Measurements from ENCODE around the gene RGSL1.
A peak's percentile ranks its signal among the peaks of the same experiment; 100 is the strongest.

RGSL1 gene

DNA sequence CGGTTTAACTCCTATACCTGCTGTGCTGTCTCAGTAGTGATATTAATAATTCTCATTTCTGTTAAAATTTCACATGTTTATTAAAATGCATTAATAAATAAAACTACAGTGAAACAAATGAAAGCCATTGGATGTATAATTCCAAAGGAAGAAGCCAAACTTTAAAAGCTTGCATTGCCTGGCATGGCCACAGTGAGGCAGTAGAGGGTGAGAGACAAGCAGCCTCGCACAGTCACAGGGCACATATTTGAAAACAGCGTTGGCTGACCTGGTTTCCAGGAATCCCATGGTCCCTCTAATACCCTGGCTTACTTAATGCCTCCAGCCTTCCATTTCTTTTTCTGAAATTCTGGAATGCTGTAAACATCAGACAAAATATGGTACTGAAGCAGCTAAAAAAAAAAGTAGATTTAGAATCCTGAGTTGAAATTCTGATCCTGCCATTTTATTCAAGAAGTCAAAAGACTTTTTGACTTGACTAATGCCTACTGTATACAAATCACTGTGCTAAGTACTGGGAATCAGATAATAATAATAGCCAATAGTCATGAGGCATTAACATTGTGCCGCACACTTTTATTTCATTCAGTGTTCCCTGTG, 145.8 kb downstream of the RGSL1 start:
- peak; percentile 41 to 45 for DNase-seq

DNA sequence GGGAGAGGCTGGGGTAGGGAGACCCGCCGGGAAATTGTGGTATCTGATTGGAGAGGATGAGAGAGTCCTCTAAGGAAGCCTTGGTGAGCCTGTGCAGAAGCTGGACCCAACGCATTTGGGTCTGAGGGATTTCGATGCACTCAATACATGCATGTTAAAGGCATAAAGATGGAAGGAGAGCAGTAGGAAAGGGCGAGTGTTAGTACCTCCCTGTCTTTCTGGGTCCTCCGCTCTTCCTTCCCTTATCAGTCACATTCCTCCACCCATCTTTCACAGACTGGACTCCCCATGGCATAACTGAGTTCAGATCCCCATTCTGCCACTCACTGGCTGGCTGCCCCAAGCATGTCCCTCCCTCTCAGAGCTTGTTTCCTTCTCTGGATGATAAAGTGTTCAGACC, 147.0 kb downstream of the RGSL1 start:
- no peak for DNase-seq

DNA sequence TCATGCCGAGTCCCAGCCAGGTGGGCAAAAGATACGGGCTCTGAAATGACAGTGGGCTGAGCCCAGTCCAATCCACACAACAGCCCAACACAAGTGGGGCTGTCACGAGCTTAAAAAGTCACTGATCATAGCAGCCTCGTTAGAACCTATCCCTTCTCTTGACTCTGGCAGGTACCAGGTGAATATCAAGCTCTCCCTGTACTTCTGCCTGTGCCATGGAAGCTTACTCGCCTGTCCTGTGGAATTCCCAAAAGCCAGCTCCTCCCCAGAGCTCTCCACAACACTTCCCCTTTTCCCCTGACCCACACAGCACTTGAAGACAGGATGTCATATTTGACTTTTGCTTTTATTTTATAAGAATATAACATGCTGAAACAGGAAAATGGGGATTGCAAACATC, 148.3 kb downstream of the RGSL1 start:
- no peak for DNase-seq

DNA sequence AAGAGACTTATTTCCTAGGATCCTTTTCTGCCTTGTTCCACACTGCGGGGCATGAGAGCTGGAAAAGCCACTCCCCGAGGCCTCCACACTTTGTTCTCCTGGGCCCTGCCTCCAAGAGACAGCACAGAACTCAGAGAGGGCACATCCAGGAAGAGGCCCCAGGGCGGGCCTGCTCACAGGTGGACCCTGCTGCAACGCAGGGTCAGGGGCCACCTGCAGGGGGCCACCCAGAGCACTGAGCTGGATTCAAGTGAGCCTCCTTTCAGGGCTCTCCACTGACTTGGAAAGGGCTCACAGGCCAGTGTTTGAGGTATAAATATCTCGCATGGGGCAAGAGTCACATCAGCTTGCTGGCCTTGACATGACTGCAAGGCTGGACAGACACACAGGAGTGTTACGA, 149.4 kb downstream of the RGSL1 start:
- no peak for DNase-seq

DNA sequence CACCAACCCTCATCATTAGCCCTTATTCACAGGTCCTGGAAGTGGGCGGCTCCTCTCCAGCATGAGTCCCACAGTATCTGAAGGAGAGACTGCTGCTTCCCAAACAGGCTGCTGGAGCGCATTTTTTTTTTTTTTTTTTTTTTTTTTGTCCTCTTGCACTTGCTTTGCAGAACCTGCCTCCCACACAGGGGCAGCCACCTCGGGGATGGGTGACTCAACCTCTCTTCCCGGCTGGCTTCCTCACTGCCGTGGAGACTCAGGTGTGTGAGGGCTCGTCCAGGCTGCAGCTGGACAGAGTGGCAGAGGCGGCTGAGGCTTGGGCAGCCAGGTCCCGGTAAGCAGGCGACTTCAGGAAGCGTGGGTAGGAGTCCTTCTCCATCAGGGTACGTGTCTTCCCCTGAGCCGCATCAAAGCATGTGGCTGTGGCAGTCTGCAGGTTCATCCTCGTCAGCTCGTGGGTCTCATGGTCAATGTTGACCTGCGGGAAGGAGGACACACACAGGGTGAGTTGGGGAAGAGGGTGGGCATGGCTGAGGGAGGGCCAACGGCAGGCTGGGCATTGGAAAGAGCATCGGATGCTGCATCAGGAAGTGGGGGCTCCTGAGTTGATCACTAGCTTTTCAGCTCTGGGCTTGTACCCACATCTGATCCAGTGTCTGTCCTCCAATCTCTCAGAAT, 150.2 kb downstream of the RGSL1 start:
- no peak for DNase-seq

DNA sequence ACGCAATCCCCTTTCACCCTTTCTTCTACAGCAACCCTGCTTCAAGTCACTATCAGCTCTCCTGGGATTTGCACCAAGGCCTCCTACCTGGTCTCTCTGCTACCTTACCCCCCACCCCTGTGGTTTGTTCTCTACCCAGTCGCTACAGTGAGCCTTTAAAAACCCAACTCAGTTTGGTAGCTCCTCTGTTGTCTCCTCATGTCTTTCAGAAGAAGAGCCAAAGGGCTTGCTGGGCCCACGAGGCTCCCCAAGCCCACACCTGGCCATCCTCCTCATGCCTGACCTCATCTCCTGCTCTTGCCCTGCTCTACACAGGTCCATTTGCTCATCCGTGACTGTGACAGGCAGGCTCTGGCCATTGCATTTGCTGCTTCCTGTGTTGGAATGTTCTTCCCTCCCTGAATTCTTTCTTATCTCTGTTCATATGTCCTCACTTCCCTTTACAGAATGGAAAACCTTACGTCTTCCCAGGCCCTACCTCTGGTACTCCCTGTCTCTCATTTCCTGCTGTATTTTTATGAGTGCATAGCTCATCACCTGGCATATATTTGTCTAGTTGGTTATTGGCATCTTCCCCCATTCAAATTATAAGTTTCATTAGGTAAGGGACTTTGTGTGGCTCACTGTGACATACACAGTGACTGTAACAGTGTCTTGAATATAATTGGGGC, 150.9 kb downstream of the RGSL1 start:
- DNase-seq: no peak

DNA sequence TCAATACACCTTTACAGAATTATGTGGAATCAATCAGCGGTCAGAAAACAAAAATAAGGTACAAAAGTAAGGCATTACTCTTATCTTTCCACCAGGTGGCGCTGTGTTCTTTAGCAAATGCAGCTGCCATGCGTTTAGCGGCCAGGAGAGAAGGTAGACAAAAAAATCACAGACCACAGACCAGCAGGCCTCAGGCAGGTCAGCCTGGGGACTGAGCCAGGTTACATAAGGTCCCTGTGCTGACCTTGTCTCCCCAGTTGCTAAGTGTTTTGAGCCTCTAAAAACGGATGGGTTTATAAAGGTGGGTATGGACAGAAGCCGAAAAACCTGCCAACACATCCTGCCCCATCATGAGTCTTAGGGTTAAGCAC, 151.5 kb downstream of the RGSL1 start:
- DNase-seq: peak; percentile 74 to 78

DNA sequence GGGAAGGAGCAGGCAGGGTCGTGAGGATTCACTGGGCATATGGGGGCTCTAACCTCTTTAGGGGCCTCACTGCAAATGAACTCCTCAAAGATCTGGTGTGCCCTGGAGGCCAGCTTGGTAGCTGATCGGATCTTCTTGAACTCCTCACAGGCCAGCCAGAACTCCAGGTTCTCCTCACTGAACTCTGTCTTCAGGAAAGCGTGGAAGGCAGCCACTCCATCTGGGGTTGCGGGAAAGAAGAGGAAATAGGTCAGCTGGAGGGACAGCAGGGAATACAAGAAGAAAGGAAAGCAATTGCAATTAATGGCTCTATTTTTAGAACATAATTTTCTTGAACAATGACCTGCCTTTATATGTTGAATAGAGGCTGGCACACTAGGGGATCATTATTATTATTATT, 152.0 kb downstream of the RGSL1 start:
- no peak for DNase-seq

DNA sequence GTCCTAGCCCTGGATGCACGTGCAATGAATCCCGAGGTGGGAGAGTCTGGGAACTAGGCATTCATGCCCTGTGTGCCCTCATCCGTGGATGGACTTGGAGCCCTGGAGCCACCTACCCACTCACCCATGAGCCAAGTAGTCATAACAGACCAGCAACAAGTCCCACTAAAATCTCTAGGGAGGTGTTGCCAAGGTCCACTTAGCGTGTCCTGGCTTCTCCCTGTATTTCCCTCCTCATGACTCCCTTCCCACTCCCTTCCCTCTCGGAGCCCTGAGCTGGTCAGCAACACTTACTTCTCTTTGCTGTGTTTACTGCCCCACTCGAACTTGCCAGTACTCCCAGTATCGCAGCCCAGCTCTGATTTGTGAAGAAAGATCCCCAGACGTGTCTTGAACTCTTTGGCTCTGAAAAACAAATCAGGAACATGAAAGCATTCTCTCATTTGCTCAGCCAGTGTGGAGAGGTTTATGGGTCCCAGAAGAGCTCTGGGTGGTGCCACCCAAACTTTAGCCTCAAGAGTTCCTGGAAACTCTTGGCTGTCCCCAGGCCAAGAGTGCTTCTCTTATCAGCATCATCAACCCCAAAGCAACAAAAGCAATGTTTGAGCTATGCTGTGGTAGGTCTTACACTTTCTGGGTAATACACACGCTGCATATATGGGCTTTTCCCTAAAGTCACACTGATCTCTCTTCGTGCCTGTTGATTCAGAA, 153.1 kb downstream of the RGSL1 start:
- no peak for DNase-seq

DNA sequence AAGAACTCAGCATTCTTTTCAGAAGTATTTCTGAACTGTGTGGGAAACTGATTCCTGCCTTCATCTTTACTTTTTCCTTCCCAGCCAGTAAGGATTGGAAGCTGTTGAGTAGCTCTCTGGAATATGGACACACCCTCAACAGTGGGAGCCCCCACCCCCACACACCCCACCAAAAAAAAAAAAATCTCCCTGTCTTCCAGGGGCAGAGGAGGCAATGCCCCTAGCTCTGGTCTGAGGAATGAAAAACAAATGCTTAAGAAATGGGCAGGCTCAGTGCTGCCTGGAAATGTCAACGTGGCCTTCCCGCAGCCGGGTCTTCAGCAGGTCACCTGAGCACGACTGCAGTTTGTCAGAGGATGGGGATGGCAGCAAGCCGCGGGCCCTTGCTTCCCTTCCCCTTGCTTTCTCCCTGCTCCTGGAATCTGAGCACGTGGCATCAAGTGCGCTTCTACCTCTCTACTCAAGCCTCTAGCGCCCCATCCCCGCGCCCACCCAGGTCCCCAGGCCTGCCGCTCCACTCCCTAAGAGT, 153.8 kb downstream of the RGSL1 start:
- no peak for DNase-seq

DNA sequence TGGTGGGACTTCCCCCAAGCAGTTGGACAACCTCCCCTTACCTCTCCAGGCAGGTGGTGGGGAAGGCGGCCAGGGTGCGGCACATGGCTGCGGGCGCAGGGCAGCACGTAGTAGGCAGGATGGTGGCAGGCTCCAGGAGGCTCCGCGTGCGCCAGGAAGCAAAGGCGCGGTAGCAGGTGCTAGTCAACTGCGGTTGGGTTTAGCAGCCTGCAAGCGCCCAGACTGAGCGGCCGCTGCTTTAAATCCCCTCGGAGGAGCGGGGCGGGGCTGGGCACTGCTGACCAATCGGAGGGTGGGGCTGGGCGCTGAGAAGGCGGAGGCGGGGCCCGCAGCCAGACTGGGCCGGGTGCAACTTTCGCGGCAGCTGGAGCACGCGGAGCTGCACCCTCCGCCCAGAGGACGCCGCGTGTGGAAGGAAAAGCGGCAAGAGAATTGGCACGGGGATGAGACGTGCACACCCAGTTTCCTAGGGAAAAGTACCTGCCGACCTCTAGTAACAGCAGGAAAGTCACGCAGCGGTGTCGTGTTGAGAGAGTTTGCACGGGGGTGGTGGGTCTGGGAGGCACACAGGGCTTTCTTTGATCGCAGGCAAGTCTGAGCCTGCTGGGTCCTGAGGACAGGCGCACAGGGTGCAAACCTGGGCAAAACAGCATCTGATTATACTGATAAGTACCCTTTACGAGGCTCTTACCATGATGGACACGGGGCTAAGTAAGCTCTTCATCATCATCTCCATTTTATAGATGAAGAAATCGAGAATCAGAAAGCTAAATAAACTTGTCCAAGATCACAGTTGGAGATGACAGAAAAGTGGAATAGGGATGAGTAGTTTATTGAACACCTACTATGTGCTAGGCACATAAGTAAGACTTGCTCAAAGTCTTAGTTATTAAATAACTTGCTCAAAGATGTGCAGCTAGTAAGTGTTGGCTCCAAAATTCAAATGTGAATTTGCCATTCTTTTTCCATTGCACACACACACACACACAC, 154.5 kb downstream of the RGSL1 start, which contains the start of gene RGS16:
TSS of gene RGS16 (minus strand) at position 215 of the 990 bp plus-strand sequence. CDS start at position 85, 130 bp downstream.
- DNase-seq: peak; percentile 86 to 88

DNA sequence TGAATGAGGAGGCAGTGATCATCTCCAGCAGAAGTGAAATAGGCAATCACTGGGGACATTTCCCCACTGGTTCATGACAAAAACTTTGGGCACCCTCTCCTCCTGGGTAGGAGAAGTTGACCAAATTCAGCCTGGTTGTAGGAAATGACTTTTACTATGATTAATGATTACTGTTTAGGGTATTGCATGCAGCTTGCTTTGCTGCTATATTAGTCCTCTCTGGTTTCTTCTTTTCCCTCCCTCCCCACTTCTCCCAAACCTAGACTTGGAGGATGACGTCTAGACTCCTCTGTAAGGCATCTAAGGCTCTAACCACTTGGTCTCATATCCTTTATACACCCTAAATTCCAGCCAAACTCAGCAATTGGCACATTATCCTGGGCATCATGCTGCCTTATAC, 157.6 kb downstream of the RGSL1 start:
- DNase-seq: no peak

DNA sequence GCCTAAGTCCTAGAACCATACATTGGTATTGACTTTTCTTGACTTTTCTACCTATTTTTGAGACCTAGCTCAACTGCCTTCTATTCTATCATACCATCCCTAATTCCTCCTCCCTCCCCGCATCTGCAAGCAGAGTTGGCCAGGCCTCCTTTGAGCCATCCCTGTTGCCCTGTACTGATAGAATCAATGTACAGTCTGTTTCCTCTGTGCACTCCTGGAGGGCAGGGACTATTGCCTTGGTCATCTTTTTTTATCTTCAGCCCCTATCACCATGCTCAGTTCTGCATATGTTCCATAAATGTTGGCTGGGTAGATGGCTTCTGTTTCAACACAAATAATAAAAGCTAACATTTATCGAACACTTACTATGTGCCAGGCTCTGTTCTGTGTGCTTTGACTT, 158.3 kb downstream of the RGSL1 start:
- DNase-seq: no peak

DNA sequence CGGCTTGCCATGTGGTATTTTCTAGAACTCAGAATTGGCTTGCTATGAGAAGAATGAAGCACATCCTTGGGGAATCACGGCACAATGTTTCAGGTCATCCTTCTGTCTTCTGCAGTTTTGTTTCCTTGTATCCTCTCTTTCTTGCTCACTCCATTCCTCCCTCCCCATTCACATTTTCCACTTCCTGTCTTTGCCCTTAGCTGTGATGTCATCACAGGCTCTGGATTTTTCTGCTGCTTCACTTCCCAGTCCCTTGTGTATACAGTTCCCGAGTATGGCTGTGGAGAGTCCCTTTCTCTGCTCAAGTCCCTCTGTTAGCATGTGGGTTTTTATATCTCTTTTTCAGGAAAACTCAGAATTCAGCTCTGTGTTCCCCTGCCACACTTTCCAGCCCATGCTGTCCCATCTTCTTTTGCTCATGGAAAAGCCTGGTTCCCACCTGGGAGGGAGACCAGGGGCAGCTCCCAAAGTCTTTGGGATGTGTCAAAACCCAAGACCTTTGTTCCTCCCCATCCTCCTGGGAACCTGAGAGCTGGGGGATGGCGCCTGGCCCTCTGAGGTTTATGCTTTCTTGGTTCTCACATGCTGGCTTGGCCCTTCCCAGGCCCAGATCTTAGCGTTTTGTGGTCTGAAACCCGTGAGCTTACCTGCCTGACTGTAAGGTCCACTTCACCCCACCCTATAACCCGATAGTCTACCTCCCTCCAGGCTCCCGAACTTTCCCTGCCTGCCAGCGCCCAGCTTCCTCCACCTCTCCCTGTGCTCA, 159.1 kb downstream of the RGSL1 start:
- no peak for DNase-seq
